RWPE2 (cell line): Measurements from ENCODE around the gene TUBB3.

Source experiments
- ATAC-seq: fragments of 200-7000 bp; cut with Tn5 transposase; 3 replicates; pipeline ENCODE4 v1.9.1; 2021; ENCODE audit warnings: low read depth
- DNase-seq: peaks from one replicate; pipeline ENCODE4 v3.0.0-alpha.2; 2020; ENCODE audit warnings: low spot score
- H3K27ac ChIP-seq: fragments of 450-650 bp; 2 replicates; pipeline ENCODE4 v1.5.1; 2017; ENCODE audit warnings: mild to moderate bottlenecking; ENCODE audit not compliant: poor library complexity, severe bottlenecking
- H3K27me3 ChIP-seq: fragments of 250-450 bp; sonication (Bioruptor Pico); 2 replicates; pipeline ENCODE4 v1.5.1; 2021; ENCODE audit warnings: mild to moderate bottlenecking, moderate library complexity; ENCODE audit not compliant: insufficient read depth, poor library complexity, severe bottlenecking
- H3K36me3 ChIP-seq: fragments of 250-450 bp; sonication (Bioruptor Pico); 2 replicates; pipeline ENCODE4 v1.5.1; 2020; ENCODE audit warnings: low read depth, mild to moderate bottlenecking, moderate library complexity
- H3K4me1 ChIP-seq: fragments of 250-450 bp; sonication (Bioruptor Pico); 2 replicates; pipeline ENCODE4 v1.5.1; 2021; ENCODE audit warnings: mild to moderate bottlenecking, moderate library complexity; ENCODE audit not compliant: insufficient read depth, poor library complexity, severe bottlenecking
- H3K4me3 ChIP-seq: fragments of 250-450 bp; sonication (Bioruptor Pico); 2 replicates; pipeline ENCODE4 v1.5.1; 2021; ENCODE audit warnings: mild to moderate bottlenecking, moderate library complexity; ENCODE audit not compliant: severe bottlenecking
- H3K9me3 ChIP-seq: fragments of 250-450 bp; sonication (Bioruptor Pico); 2 replicates; pipeline ENCODE4 v1.5.1; 2021; ENCODE audit warnings: mild to moderate bottlenecking, moderate library complexity; ENCODE audit not compliant: severe bottlenecking
- CTCF ChIP-seq: fragments of 450-650 bp; IDR thresholded peaks from one replicate; pipeline ENCODE4 v1.5.1; 2017; ENCODE audit warnings: mild to moderate bottlenecking, moderate library complexity; ENCODE audit not compliant: poor library complexity, severe bottlenecking

The TUBB3 gene

GRCh38 chr16:89971495-89972243 lies 48.5 kb downstream of the TUBB3 start:
- ATAC-seq, result peak; percentile 24
- no peaks in the 10 kb centered on the region for H3K27me3 ChIP-seq
- H3K4me3 ChIP-seq, result peak overlapping the region; percentile 95
- peaks cover 16% of the 10 kb centered on the region for H3K36me3 ChIP-seq
- TF ChIP-seq CTCF, result no peak
- H3K9me3 ChIP-seq, result no peaks in the 10 kb centered on the region
- peak overlapping the region; percentile 60 for H3K27ac ChIP-seq
- DNase-seq, result no peak
- H3K4me1 ChIP-seq, result peaks cover 14% of the 10 kb centered on the region

GRCh38 chr16:89972244-89973234 lies 49.4 kb downstream of the TUBB3 start:
- peaks cover 20% of the 10 kb centered on the region for H3K36me3 ChIP-seq
- TF ChIP-seq CTCF, result no peak
- ATAC-seq, result peak; percentile 89
- DNase-seq, result no peak
- no peaks in the 10 kb centered on the region for H3K27me3 ChIP-seq
- no peaks in the 10 kb centered on the region for H3K9me3 ChIP-seq
- peak overlapping the region; percentile 60 for H3K27ac ChIP-seq
- peaks cover 14% of the 10 kb centered on the region for H3K4me1 ChIP-seq
- H3K4me3 ChIP-seq, result peak overlapping the region; percentile 95

- ATAC-seq (no peak), DNase-seq (no peak)
- Histone ChIP-seq H3K36me3 (peaks cover 27% of the 10 kb centered on the region), H3K4me1 (peaks cover 14% of the 10 kb centered on the region), H3K4me3 (peak overlapping the region; percentile 95), H3K9me3 (no peaks in the 10 kb centered on the region), H3K27me3 (no peaks in the 10 kb centered on the region), H3K27ac (peak overlapping the region; percentile 60)
- no peak for TF ChIP-seq CTCF
Observed at GRCh38 chr16:89973235-89973634, 50.1 kb downstream of the TUBB3 start.

- DNase-seq (no peak), ATAC-seq (no peak)
- Histone ChIP-seq H3K4me1 (peaks cover 14% of the 10 kb centered on the region), H3K36me3 (peaks cover 33% of the 10 kb centered on the region), H3K9me3 (no peaks in the 10 kb centered on the region), H3K27me3 (no peaks in the 10 kb centered on the region), H3K27ac (no peak overlapping the region), H3K4me3 (peak overlapping the region; percentile 95)
- TF ChIP-seq CTCF, result no peak
Observed at GRCh38 chr16:89973654-89974335, 50.7 kb downstream of the TUBB3 start.
